ENCODE results near the gene HS3ST3A1.

HS3ST3A1 gene

DNA sequence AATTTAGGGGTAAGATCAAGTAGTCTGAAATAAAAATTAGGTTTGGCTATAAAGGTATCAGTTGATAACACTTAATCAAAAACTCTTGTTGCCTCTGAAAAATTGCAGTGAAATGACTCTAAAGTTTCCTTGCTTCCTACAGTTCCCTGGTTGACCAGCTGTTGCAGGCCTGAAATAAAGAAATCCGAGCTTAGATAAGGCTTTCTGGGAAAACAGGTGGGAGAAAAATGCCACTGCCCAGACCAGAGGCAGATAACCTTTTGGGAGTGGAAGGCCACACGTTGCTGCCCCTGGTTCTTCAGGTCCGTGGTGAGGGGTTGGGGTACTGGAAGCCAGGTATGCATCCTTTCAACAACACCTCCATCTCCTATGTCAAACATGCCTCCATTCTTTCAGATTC is 111.3 kb downstream of the HS3ST3A1 start:
- H3K27ac ChIP-seq = no peak overlapping the region
- H3K36me3 ChIP-seq (ENCODE audit: control insufficient read depth, insufficient read depth, low read length) = no peaks in the 10 kb centered on the region
- H3K4me3 ChIP-seq (ENCODE audit: low read depth, low read length) = no peak overlapping the region
- H3K4me2 ChIP-seq (ENCODE audit: low read length) = no peak overlapping the region
- no peaks in the 10 kb centered on the region for H3K4me1 ChIP-seq
- H2AFZ ChIP-seq = no peak overlapping the region
- H3K79me2 ChIP-seq = no peaks in the 10 kb centered on the region
- no peaks in the 10 kb centered on the region for H3K9me3 ChIP-seq (ENCODE audit: control insufficient read depth, low read length)
- no peaks in the 10 kb centered on the region for H3K27me3 ChIP-seq (ENCODE audit: control insufficient read depth, insufficient read depth, low read length)
- H3K9ac ChIP-seq = no peak overlapping the region
- TF ChIP-seq, protein P1, sequence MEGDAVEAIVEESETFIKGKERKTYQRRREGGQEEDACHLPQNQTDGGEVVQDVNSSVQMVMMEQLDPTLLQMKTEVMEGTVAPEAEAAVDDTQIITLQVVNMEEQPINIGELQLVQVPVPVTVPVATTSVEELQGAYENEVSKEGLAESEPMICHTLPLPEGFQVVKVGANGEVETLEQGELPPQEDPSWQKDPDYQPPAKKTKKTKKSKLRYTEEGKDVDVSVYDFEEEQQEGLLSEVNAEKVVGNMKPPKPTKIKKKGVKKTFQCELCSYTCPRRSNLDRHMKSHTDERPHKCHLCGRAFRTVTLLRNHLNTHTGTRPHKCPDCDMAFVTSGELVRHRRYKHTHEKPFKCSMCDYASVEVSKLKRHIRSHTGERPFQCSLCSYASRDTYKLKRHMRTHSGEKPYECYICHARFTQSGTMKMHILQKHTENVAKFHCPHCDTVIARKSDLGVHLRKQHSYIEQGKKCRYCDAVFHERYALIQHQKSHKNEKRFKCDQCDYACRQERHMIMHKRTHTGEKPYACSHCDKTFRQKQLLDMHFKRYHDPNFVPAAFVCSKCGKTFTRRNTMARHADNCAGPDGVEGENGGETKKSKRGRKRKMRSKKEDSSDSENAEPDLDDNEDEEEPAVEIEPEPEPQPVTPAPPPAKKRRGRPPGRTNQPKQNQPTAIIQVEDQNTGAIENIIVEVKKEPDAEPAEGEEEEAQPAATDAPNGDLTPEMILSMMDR (IDR thresholded peaks at IDR 0.05) = no peak

DNA sequence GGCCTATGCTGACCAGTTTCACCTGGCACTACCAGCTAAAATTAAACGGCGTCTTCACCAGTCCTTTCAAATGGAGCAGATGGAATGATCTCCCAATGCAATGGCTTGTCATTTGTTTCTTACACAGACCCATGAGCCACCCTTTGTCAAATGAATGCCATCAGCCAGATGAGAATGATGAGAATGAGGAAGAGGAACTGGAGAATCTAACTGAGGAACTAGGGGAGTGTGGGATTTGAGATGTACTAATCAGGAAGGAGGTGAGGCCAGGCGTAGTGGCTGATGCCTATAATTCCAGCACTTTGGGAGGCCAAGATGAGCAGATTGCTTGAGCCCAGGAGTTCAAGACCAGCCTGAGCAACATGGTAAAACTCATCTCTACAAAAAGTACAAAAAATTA is 116.4 kb downstream of the HS3ST3A1 start:
- Histone ChIP-seq H3K4me2 (ENCODE audit: low read length) (no peak overlapping the region), H3K79me2 (no peaks in the 10 kb centered on the region)
- TF ChIP-seq, protein P1 (IDR thresholded peaks at IDR 0.05) = no peak

DNA sequence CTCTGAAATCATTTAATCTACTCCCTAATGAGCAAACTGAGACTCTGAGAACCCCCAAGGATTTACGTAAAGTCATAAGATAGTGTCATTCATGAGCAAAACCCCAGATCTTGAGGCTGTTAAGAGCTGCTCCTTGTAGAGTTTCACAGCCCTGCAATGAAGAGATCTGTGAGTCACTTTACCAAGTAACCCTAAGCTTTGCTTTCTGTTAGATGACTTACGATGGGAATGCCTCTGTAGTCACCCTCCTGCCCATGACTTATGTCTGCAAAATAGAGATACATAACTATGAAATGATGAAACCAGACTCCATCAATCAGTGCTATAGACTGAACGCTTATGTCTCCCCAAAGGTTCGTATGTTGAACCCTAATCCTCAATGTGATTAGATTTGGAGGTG is 117.7 kb downstream of the HS3ST3A1 start:
- Histone ChIP-seq H3K27ac (no peak overlapping the region), H3K36me3 (ENCODE audit: control insufficient read depth, insufficient read depth, low read length) (no peaks in the 10 kb centered on the region), H3K9me3 (ENCODE audit: control insufficient read depth, low read length) (no peaks in the 10 kb centered on the region), H3K27me3 (ENCODE audit: control insufficient read depth, insufficient read depth, low read length) (no peaks in the 10 kb centered on the region), H3K9ac (no peak overlapping the region), H3K79me2 (no peaks in the 10 kb centered on the region), H3K4me3 (ENCODE audit: low read depth, low read length) (no peak overlapping the region), H2AFZ (no peak overlapping the region), H3K4me1 (no peaks in the 10 kb centered on the region), H3K4me2 (ENCODE audit: low read length) (no peak overlapping the region)
- TF ChIP-seq, protein P1 (IDR thresholded peaks at IDR 0.05) = no peak

More for the DNA sequence above, 116.4 kb downstream of the HS3ST3A1 start:
- H3K4me3 ChIP-seq (ENCODE audit: low read depth, low read length) = no peak overlapping the region
- no peak overlapping the region for H3K9ac ChIP-seq
- H2AFZ ChIP-seq = no peak overlapping the region
- no peaks in the 10 kb centered on the region for H3K4me1 ChIP-seq
- H3K27ac ChIP-seq = no peak overlapping the region
- H3K27me3 ChIP-seq (ENCODE audit: control insufficient read depth, insufficient read depth, low read length) = no peaks in the 10 kb centered on the region
- no peaks in the 10 kb centered on the region for H3K36me3 ChIP-seq (ENCODE audit: control insufficient read depth, insufficient read depth, low read length)
- no peaks in the 10 kb centered on the region for H3K9me3 ChIP-seq (ENCODE audit: control insufficient read depth, low read length)

DNA sequence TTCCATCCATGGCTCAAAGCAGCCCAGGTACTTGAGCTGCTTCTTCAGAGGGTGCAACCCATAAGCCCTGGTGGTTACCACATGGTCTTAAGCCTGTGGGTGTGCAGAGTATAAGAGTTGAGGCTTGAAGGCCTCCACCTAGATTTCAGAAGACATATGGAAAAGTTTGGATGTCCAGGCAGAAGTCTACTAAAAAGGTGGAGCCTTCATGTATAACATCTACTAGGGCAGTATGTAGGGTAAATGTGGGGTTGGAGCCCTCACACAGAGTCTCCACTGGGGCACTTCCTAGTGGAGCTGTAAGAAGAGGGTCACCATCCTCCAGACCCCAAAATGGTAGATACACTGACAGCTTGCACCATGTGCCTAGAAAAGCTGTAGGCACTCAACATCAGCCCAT is 120.9 kb downstream of the HS3ST3A1 start:
- H3K27ac ChIP-seq = no peak overlapping the region
- H3K79me2 ChIP-seq = no peaks in the 10 kb centered on the region
- H3K4me3 ChIP-seq (ENCODE audit: low read depth, low read length) = no peak overlapping the region
- H2AFZ ChIP-seq = no peak overlapping the region
- no peak overlapping the region for H3K9ac ChIP-seq
- TF ChIP-seq, protein P1 (IDR thresholded peaks at IDR 0.05) = no peak
- H3K4me2 ChIP-seq (ENCODE audit: low read length) = no peak overlapping the region
- H3K4me1 ChIP-seq = peaks cover 3% of the 10 kb centered on the region
- no peaks in the 10 kb centered on the region for H3K27me3 ChIP-seq (ENCODE audit: control insufficient read depth, insufficient read depth, low read length)
- H3K36me3 ChIP-seq (ENCODE audit: control insufficient read depth, insufficient read depth, low read length) = no peaks in the 10 kb centered on the region
- no peaks in the 10 kb centered on the region for H3K9me3 ChIP-seq (ENCODE audit: control insufficient read depth, low read length)

DNA sequence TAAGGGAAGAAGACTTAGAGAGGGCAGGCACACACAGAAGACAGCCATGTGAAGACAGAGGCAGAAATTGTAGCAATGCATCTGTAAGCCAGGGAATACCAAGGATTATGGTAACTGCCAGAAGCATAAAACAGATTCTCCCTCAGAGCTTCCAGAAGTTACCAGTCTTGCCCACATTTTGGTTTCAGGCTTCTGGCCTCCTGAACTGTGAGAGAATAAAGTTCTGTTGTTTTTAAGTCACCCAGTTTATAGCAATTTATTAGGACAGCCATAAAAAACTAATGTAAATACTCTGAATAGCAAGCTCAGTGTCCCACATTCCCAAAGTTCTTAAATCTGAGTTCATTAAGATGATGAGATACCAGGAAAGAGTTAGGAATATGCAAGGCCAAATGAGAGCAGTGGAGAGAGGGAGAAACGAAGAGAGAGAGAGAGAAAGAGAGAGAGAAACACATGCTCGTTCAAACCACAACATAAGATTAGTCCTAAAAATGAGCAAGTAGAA is 123.4 kb downstream of the HS3ST3A1 start:
- H3K9ac ChIP-seq = no peak overlapping the region
- H3K4me1 ChIP-seq = peaks cover 3% of the 10 kb centered on the region
- no peak overlapping the region for H3K27ac ChIP-seq
- H3K36me3 ChIP-seq (ENCODE audit: control insufficient read depth, insufficient read depth, low read length) = no peaks in the 10 kb centered on the region
- H3K79me2 ChIP-seq = no peaks in the 10 kb centered on the region
- H3K4me2 ChIP-seq (ENCODE audit: low read length) = no peak overlapping the region
- H3K4me3 ChIP-seq (ENCODE audit: low read depth, low read length) = no peak overlapping the region
- H2AFZ ChIP-seq = no peak overlapping the region
- TF ChIP-seq, protein P1 (IDR thresholded peaks at IDR 0.05) = no peak
- H3K27me3 ChIP-seq (ENCODE audit: control insufficient read depth, insufficient read depth, low read length) = no peaks in the 10 kb centered on the region
- H3K9me3 ChIP-seq (ENCODE audit: control insufficient read depth, low read length) = no peaks in the 10 kb centered on the region
